ENCODE data around the gene ARL4D.
"Not testable (repeated sequence)": the region's sequence is repeated elsewhere in the genome, so short reads cannot be mapped to it uniquely, and the experiment has no call there.

The ARL4D gene

DNA sequence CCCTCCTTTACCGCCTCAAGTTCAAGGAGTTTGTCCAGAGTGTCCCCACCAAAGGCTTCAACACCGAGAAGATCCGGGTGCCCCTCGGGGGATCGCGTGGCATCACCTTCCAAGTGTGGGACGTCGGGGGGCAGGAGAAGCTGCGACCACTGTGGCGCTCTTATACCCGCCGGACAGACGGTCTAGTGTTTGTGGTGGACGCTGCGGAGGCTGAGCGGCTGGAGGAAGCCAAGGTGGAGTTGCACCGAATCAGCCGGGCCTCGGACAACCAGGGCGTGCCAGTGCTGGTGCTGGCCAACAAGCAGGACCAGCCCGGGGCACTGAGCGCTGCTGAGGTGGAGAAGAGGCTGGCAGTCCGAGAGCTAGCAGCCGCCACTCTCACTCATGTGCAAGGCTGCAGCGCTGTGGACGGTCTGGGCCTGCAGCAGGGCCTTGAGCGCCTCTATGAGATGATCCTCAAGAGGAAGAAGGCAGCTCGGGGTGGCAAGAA is 1.1 kb downstream of the ARL4D start:
- DNase-seq, result no peak

- no peak for DNase-seq
Measured at GRCh38 chr17:43400943-43401717, 2.3 kb downstream of the ARL4D start.

DNA sequence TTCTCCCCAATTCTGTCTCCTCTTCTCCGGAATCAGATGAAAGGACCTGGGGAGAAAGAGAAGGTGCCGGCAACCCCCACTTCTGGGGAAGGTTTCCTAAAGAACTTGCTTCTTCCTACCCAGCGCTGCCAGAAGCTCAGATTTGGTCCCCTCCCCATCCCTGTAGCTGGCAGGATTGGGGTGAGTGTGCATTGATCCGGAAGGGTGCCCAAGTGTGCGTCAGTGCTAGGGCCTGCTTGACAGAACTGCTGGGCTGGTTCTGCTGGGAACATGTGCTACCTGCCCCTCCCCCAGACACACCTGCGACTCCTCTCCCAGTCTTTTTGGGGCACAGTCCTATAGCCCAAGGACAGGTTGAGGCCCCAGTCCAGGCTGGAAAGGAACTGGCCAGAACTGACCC is 3.3 kb downstream of the ARL4D start:
- no peak for DNase-seq

GRCh38 chr17:43402567-43402966 is 3.8 kb downstream of the ARL4D start:
- DNase-seq, result no peak

GRCh38 chr17:43403846-43404245 is 5.1 kb downstream of the ARL4D start:
- DNase-seq, result no peak

DNA sequence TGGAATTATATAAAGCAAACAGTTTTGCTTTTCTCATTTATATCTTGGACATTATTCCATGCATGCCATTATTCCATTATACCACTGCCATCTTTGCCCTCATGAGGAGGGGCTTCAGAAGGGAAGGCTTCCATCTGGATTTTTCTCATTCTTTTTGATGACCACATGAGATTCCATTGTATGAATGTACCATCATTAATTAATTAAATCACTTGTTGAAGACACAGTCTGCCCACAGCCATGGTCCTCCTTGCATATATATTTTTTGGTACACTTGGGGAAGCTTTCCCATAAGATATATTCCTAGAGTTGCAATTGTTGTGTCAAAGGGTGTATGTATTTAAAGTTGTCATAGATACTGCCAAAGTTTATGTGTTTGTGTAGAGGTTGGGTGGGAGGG is 7.1 kb downstream of the ARL4D start:
- DNase-seq, result no peak

DNA sequence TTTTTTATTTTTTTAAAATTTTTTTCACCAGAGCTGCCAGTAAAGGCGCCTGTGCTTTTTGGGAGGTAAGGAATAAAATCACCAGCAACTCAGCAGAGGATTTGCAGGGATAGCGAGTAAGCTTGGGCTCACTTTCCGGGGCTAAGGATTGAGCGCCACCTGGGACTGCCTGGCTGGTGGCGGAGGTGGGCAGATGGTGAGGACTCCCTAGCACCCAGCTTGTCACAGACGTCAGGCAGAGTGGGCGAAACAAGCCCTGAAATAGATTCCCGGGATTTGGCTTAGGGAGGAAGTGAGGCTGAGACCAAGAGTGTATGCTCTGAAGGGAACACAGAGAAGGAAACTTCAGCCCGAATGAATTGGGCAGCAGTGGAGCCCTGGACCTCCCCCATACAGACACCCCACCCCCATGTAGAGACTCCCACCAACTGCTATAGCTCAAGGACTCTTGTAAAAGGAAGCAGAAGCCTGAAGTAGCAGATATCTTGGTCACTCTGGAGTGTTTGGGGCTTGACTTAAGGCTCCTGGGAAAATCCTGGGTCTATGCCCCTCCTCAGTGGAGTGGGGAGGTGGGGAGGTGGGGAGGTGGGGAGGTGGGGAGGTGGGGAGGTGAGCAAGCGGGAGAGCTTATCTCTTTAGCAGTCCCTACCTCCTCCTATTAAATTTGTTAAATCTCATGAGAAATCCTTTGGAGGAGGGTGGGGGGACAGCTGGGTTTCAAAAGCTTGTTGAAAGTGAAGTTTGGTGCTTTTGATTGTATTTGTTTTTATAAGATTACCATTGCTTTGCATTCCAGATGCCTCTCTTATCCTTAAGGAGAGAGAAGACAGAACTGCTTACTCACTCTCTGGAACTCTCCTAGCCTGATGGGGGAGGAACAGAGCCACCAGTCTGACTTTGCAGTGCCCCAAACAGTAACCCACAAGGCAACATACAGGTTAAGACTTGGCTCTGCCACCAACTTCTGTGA is 8.2 kb downstream of the ARL4D start:
- DNase-seq, result no peak

- no peak for DNase-seq
Measured at GRCh38 chr17:43409131-43409530, 10.3 kb downstream of the ARL4D start.

GRCh38 chr17:43410557-43411368 is 12.0 kb downstream of the ARL4D start:
- DNase-seq, result no peak

GRCh38 chr17:43411369-43411677 is 12.5 kb downstream of the ARL4D start:
- no peak for DNase-seq

DNA sequence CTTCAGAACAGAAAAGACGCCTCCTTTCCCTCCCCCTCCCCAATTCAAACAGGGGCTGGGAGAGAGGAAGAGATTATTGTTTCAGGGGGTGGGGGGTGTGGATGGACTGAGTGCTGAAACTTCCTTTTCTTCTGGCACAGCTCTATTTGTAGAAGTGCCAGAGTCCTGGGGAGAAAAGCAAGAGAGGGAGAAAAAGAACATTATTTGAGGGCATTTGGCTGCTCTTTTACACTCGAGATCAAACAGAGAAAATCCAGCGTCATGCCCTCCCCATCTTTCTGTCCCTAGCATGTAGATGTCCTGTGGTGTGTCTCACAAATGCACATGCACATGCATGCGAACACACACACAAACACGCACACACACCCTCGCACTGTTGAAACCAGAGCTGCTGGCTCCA is 13.0 kb downstream of the ARL4D start:
- DNase-seq, result no peak

DNA sequence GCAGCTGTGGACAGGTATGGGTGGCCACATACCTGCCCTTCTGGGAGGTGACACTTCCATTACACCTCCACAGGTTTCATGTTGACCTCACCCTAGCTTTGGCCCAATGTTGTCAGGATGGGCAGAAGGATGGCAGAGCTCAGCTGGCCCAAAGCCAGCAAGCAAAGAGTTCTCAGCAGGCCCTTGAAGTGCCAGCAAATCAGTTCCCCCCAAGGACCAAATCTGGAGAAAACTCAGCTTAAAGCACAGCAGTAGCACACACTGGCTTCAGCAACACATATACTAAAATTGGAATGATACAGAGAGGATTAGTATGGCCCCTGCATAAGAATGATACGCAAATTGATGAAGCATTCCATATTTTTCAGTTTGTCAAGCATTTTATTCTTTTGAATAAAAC is 13.4 kb downstream of the ARL4D start:
- DNase-seq, result no peak

DNA sequence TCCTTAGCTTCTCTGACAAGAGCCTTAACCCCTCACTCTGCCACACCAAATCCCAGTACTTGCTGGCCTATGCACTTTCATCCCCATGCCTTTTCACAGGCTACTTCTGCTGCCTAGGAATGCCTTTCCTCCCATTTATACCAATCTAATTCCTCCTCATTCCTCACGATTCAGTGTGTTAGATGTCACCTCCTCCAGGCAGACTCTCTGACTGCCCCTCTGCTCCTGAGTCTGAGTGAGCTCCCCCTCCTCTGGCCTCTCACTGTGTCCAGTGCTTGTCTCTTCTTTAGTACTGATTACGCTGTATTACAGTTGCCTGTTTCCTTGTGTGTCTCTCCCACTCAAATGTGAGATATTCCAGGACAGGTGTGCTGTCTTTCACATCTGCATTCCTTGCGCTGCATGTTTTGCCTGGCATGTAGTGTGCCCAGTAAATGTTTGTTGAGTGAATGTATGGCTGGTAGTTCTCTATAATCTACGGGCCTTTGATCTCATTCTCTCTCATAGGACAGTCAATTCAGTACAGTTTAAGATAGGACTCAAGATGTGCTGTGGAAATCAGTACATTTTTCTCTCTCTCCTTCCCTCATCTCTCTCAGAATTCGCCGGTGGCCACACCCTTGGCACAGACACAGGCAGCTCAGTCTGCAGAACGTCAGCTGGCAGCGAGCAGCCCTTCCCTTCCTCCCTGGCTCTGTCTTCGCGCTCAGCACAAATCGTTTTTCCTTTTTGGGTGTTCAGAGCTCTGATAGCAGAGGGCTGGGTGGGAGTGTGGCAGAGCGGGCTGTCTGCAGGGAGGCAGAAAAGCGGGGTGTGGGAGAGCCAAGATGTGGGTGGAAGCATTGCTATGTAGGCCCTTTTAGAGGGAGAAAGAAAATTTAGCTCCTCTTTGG is 18.5 kb downstream of the ARL4D start:
- DNase-seq, result no peak

DNA sequence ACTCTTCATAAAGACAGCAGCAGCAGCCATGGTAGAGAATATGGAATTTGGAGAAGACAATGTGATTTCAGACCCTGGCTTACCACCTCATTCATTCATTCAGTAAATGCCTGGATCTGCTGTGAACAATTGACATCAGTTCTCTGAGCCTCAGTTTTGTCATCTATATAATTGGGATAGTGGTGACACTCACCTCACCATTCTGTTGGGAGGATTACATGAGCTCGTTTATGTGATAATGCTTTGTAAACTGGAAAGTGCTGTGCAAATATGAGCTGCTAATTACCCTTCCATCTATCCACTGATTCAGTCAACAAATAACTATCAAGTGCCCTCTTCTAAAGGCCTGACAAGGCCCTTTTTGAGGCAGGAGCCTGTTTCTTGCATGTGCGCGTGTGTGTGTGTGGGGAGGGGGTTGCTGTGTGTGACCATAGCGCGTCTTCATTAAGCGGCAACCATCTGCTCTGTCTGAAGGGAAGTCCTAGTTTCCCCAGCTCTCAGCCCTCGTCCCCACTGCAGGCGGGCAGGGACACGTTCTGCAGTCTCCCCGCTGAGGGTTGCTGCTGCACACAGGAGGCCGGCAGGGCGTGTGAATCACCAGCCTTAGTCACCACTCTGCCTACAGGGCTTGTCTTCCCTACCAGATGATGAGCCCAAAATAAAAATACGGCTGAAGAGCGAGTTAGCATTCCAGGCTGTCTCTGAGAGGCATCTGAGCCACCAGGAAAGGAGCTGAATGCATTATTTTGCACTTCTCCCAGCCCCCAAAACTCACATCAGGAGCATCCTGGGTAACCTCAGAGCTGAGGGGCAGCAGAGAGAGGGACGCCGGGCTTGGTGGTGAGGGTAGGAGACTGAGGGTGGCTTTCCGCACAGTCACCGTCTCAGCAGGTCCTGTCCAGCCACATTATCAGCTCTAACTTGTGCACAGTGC is 19.9 kb downstream of the ARL4D start:
- DNase-seq, result peak in 1 of 2 experiments; percentile 12

- not testable (repeated sequence) for DNase-seq
Measured at GRCh38 chr17:43419375-43419882, 20.6 kb downstream of the ARL4D start.

GRCh38 chr17:43423777-43424455 is 25.1 kb downstream of the ARL4D start:
- DNase-seq, result no peak

GRCh38 chr17:43427362-43428043 is 28.7 kb downstream of the ARL4D start:
- DNase-seq, result no peak

GRCh38 chr17:43428524-43428923 is 29.7 kb downstream of the ARL4D start:
- DNase-seq, result no peak
